SK-N-SH treated with all-trans-retinoic acid at 6 μM for 48 hours (cell line): ENCODE results near the gene PPARA.

ENCODE experiments used
- ARNTL ChIP-seq: fragments of 450-650 bp; formaldehyde crosslinking; IDR thresholded peaks from 2 replicates; pipeline ENCODE4 v1.5.0; 2020; ENCODE audit warnings: low read depth, mild to moderate bottlenecking, moderate library complexity, borderline replicate concordance
- ZNF8 ChIP-seq: fragments of 450-650 bp; formaldehyde crosslinking; IDR thresholded peaks from 2 replicates; pipeline ENCODE4 v1.5.0; 2020; ENCODE audit warnings: mild to moderate bottlenecking, moderate library complexity
- TF ChIP-seq, protein P1 (sequence below): fragments of 250-450 bp; sonication (Bioruptor Pico); IDR thresholded peaks from 2 replicates; pipeline ENCODE4 v1.5.1; 2020; ENCODE audit warnings: low read depth, mild to moderate bottlenecking, moderate library complexity

DNA sequence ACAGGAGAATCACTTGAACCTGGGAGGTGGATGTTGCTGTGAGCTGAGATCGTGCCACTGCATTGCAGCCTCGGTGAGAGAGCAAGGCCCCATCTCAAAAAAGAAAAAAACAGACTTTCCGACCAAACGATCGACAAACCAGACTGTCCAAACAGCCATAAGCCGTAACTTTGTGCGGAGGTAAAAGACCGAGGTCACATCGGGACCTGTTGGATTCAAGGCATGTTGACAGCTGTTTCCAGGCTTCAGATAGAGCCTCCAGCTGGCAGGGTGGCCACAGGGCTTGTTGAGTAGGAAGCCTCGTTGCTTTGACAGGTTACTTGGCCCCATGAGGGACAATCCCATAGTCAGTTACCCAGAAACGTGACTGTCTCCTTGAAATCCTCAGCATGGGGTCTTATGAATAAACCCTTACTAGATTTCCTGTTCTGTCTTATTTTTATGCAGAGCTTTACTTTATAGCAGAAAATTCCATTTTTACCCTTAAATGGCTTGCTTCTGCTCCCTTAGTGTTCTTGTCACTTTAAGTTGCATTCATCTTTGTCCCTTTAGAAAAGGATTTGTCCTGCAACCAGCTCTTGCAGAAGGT is 22.3 kb downstream of the PPARA start:
- TF ChIP-seq, protein P1, sequence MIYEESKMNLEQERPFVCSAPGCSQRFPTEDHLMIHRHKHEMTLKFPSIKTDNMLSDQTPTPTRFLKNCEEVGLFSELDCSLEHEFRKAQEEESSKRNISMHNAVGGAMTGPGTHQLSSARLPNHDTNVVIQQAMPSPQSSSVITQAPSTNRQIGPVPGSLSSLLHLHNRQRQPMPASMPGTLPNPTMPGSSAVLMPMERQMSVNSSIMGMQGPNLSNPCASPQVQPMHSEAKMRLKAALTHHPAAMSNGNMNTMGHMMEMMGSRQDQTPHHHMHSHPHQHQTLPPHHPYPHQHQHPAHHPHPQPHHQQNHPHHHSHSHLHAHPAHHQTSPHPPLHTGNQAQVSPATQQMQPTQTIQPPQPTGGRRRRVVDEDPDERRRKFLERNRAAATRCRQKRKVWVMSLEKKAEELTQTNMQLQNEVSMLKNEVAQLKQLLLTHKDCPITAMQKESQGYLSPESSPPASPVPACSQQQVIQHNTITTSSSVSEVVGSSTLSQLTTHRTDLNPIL (CRISPR knock-in tag) = no peak
- no peak for TF ChIP-seq ZNF8
- TF ChIP-seq ARNTL (CRISPR knock-in tag) = no peak
